ENCODE results near the gene LUZP1. TPM values are rescaled to one million over a fixed set of nuclear protein-coding genes. Genes with fewer than 3 reads are reported as not detected.

LUZP1 gene
- total and polyA plus RNA-seq, 2 experiments from 2014 or later, result 23.3 to 27.6 TPM

GRCh38 chr1:23168079-23168444 lies 594 bp downstream of the LUZP1 start:
- Histone ChIP-seq H3K79me2 (peaks cover 43% of the 10 kb centered on the region), H3K36me3 (replicated peaks; ENCODE audit: insufficient read depth, low read depth) (no peaks in the 10 kb centered on the region)
- DNase-seq (ENCODE audit: low spot score), result peak; percentile 55

DNA sequence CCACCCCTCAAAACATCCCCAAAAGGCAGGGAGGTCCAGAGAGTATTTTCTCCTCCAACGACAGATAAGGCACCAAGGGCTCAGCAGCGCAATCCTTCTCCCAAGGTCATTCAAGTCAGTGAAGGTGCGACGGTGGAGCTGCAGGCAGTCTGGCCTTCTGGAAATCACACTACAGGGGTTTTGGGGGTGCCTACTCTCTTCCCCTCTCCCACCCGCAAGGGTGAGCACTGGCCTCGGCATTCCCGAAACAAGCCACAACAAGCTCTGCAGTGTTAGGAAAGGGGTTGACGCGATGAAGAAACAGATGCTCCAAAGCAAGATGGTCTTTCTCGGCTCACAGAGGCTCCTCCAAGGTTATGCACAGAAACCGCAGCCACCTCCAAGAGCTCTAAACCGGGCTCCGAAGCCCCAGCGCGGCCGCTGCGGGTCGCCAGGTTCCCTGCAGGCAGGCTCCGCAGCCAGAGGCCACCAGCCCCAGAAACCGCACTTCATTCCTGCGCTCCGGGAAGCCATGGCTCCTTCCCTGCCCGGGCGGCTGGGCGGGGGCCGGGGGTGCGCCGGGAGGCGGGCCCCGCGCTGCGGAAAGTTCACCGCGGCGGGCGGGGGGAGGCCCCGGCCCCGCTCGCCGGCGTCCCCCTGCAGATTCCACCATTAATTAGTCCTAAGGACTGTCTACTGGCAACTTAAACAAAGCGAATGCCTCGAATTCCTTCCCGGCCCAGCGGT lies 1.1 kb downstream of the LUZP1 start:
- H2AFZ ChIP-seq, result peak overlapping the region; percentile 19
- no peaks in the 10 kb centered on the region for H3K27me3 ChIP-seq
- no peaks in the 10 kb centered on the region for H3K9me3 ChIP-seq (ENCODE audit: low read depth)
- H3K4me3 ChIP-seq, result peak overlapping the region; percentile 70
- peaks cover 6% of the 10 kb centered on the region for H3K4me1 ChIP-seq (ENCODE audit: insufficient read depth)
- peaks cover 33% of the 10 kb centered on the region for H4K20me1 ChIP-seq (ENCODE audit: insufficient read depth, poor library complexity, severe bottlenecking)
- H3K36me3 ChIP-seq (replicated peaks; ENCODE audit: insufficient read depth, low read depth), result no peaks in the 10 kb centered on the region
- DNase-seq (ENCODE audit: low spot score), result peak; percentile 73
- H3K9me2 ChIP-seq (replicated peaks; ENCODE audit: insufficient read depth), result no peaks in the 10 kb centered on the region
- WGBS (ENCODE audit: low lambda C conversion rate, missing lambda C conversion rate), result 1% methylated on average over 29 of the region's 45 CpGs
- peak overlapping the region; percentile 90 for H3K27ac ChIP-seq
- no peak for TF ChIP-seq EZH2 (IDR thresholded peaks at IDR 0.05; ENCODE audit: borderline replicate concordance)
- no peak for TF ChIP-seq EZH2phosphoT487 (IDR thresholded peaks at IDR 0.05; ENCODE audit: low read depth, severe bottlenecking, unreplicated experiment)
- TF ChIP-seq, protein P1, sequence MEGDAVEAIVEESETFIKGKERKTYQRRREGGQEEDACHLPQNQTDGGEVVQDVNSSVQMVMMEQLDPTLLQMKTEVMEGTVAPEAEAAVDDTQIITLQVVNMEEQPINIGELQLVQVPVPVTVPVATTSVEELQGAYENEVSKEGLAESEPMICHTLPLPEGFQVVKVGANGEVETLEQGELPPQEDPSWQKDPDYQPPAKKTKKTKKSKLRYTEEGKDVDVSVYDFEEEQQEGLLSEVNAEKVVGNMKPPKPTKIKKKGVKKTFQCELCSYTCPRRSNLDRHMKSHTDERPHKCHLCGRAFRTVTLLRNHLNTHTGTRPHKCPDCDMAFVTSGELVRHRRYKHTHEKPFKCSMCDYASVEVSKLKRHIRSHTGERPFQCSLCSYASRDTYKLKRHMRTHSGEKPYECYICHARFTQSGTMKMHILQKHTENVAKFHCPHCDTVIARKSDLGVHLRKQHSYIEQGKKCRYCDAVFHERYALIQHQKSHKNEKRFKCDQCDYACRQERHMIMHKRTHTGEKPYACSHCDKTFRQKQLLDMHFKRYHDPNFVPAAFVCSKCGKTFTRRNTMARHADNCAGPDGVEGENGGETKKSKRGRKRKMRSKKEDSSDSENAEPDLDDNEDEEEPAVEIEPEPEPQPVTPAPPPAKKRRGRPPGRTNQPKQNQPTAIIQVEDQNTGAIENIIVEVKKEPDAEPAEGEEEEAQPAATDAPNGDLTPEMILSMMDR (IDR thresholded peaks at IDR 0.05; ENCODE audit: poor library complexity), result no peak
- peaks cover 49% of the 10 kb centered on the region for H3K79me2 ChIP-seq
- H3K4me2 ChIP-seq, result peak overlapping the region; percentile 86

More at GRCh38 chr1:23168079-23168444, 594 bp downstream of the LUZP1 start:
- no peak for TF ChIP-seq EZH2 (IDR thresholded peaks at IDR 0.05; ENCODE audit: borderline replicate concordance)
- TF ChIP-seq, protein P1 (IDR thresholded peaks at IDR 0.05; ENCODE audit: poor library complexity), result no peak
- no peak for TF ChIP-seq EZH2phosphoT487 (IDR thresholded peaks at IDR 0.05; ENCODE audit: low read depth, severe bottlenecking, unreplicated experiment)
- H3K4me2 ChIP-seq, result peak overlapping the region; percentile 68
- H3K9me2 ChIP-seq (replicated peaks; ENCODE audit: insufficient read depth), result no peaks in the 10 kb centered on the region
- peak overlapping the region; percentile 32 for H2AFZ ChIP-seq
- peaks cover 33% of the 10 kb centered on the region for H4K20me1 ChIP-seq (ENCODE audit: insufficient read depth, poor library complexity, severe bottlenecking)
- H3K9me3 ChIP-seq (ENCODE audit: low read depth), result no peaks in the 10 kb centered on the region
- no peaks in the 10 kb centered on the region for H3K27me3 ChIP-seq
- no CpG with 5 or more reads among the region's 49 CpGs for WGBS (ENCODE audit: low lambda C conversion rate, missing lambda C conversion rate)
- H3K27ac ChIP-seq, result peak overlapping the region; percentile 90
- H3K4me3 ChIP-seq, result peak overlapping the region; percentile 70
- H3K4me1 ChIP-seq (ENCODE audit: insufficient read depth), result peaks cover 6% of the 10 kb centered on the region

GRCh38 chr1:23166854-23167253 lies 1.8 kb downstream of the LUZP1 start:
- Histone ChIP-seq H3K27me3 (no peaks in the 10 kb centered on the region), H4K20me1 (ENCODE audit: insufficient read depth, poor library complexity, severe bottlenecking) (peaks cover 36% of the 10 kb centered on the region), H3K36me3 (replicated peaks; ENCODE audit: insufficient read depth, low read depth) (no peaks in the 10 kb centered on the region), H3K79me2 (peaks cover 56% of the 10 kb centered on the region), H3K4me1 (ENCODE audit: insufficient read depth) (peaks cover 6% of the 10 kb centered on the region), H3K27ac (peak overlapping the region; percentile 90), H2AFZ (no peak overlapping the region), H3K4me2 (peak overlapping the region; percentile 86), H3K9me3 (ENCODE audit: low read depth) (no peaks in the 10 kb centered on the region), H3K9me2 (replicated peaks; ENCODE audit: insufficient read depth) (no peaks in the 10 kb centered on the region), H3K4me3 (peak overlapping the region; percentile 70)
- no peak for DNase-seq (ENCODE audit: low spot score)
- TF ChIP-seq EZH2phosphoT487 (IDR thresholded peaks at IDR 0.05; ENCODE audit: low read depth, severe bottlenecking, unreplicated experiment), result no peak
- no peak for TF ChIP-seq EZH2 (IDR thresholded peaks at IDR 0.05; ENCODE audit: borderline replicate concordance)
- TF ChIP-seq, protein P1 (IDR thresholded peaks at IDR 0.05; ENCODE audit: poor library complexity), result no peak
